Head of caudate nucleus (tissue), 42 donors: ENCODE measurements around the gene SEPTIN1.

Experiments
- DNase-seq, 42 donors: peaks; one replicate each; pipeline versions ENCODE4 v3.0.0 to v3.0.0-alpha.2; 2020 to 2021; ENCODE audit warnings: mixed read lengths in 7 of 42
- intact Hi-C: fragments of 100-400 bp; cut with DNase I; formaldehyde crosslinking; loops from one replicate; pipeline ENCODE4 v1.15.0; 2022

Gene SEPTIN1, protein sequence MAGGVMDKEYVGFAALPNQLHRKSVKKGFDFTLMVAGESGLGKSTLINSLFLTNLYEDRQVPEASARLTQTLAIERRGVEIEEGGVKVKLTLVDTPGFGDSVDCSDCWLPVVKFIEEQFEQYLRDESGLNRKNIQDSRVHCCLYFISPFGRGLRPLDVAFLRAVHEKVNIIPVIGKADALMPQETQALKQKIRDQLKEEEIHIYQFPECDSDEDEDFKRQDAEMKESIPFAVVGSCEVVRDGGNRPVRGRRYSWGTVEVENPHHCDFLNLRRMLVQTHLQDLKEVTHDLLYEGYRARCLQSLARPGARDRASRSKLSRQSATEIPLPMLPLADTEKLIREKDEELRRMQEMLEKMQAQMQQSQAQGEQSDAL

DNA sequence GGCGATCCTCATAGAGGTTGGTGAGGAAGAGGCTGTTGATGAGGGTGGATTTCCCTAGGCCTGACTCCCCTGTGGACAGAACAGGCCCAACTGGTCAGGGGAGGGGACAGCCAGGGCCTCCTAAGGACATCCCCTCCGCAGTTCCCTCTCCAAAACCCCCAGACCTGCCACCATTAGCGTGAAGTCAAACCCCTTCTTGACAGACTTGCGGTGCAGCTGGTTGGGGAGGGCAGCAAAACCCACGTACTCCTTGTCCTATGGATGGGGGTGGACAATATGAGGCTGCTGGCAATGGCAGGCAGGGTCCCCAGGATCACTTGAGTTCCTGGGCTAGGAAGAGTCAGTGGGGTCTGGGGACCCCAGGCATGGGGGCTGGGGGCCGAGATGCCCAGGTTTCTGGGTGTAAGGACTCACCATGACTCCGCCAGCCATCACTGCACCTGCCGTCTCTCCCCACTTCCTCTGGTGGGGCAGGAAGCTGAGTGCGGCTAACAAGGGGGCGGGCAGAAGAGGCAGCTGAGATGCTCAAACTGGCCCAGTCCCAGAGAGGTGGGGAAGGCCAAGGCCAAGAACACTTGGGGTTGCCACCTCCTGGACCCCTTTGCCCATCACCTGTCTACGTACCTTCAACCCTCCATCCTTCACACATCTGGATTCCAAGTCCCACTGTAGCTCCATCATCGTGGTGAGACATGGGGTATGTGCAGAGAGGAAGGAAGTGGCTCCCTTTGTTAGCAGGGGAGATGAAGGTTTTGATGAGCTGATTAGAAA is at the start of gene SEPTIN1:
Gene SEPTIN1 (minus strand): TSS at position 451 of the 771 bp plus-strand sequence. CDS start 19 bp downstream, at position 432.
- no peak for DNase-seq
- intact Hi-C loops, result no loop called here

DNA sequence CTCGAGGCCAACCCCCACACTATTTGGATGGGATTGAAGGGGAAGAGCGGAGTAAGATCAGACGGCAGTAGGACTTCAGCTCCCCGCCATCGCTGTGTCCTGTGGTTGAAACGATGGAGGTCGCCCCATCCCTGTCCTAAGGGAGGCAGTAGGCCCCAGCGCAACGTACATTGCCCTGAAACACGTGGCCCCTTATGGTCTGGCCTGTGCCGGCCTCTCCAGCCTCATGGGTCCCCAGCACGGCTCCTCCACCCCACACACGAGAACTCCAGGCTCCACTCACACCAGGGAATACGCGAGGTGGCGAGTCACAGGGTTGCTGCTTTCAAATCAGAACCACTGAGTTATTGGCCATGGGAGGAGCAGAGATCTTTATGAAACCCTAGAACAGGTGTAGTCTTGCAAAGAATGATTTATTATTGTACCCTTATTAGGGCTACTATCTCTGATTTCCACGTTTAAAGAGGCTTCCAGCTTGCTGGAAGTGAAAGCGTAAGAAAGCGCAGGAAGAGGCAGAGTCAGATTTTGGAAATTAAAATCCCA is 48.1 kb upstream of the SEPTIN1 start:
- intact Hi-C loops, result no loop called here
- DNase-seq, result peak in 9 of 42 donors; percentile 13 to 45 (median 30)

DNA sequence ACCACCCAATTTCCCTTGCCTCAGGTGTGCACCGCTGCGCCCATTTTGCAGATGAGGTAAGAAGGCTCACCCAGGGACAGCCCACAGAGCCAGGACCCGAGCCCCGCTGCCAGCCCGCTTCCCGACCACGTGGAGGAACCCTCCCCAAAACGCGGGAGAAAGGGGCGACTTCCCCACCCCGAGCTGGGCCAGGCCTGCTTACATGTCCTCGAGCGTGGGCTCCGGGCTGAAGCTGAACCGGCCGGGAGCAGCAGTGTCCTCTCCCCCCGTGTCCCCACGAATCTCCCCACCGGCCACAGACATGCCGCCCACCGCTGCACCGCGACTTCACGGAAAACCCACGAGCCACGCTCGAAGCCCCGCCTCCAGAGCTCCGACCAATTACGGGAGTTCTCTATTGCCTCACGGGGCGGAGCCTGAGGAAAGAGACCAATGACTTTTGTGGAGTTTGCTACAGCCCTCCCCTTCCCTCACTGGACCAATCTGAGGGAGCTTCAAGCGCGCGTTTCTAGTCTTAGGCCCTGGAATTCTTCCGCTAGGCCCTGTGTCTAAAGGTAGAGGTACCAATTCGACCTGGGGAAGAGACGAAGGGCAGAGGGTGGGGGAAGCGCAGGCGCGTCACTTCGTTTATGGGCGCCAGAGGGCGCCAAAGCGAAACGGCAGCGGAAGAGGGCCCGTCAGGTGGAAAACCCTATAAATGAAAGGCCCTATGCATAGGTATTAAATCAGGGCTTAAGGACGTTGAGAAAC is 47.5 kb upstream of the SEPTIN1 start, which contains the start of gene DCTPP1:
Gene DCTPP1 (minus strand): TSS at position 353 of the 750 bp plus-strand sequence. CDS start 50 bp downstream, at position 303.
- DNase-seq, result peak; percentile 87 to 99 (median 95)
- intact Hi-C loops, result no loop called here

DNA sequence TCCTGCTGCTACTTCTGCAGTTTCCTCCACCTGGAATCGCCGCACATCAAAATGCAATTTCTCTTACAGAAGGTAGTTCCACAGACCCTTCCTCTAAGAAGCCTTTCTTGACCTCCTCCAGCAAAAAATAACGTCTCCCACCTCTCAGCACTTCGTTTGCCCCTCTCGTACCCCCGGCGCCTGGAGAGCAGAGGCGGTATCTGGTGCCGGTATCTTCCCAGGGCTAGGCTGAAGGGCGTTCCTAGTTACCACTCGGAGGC is 47.0 kb upstream of the SEPTIN1 start:
- DNase-seq, result no peak
- intact Hi-C loops, result no loop called here

DNA sequence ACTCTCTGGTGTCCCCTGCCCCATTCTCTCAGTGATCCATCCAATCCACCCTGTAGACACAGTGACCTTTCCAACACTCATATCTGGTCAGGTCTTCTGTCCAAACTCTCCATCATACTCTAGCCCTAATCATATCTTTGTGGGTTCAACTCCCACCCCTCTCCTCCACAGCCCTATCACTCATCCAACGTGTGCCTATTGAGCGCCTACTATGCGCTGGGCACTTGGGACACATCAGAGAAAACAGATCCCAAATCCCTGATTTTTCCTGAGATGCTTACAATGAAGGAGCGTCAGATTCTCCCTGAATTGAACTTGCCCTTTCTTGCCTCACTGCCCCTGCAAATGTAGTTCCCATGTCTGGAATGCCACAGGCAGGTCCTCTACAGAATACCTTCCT is 45.7 kb upstream of the SEPTIN1 start:
- intact Hi-C loops, result no loop called here
- no peak for DNase-seq

DNA sequence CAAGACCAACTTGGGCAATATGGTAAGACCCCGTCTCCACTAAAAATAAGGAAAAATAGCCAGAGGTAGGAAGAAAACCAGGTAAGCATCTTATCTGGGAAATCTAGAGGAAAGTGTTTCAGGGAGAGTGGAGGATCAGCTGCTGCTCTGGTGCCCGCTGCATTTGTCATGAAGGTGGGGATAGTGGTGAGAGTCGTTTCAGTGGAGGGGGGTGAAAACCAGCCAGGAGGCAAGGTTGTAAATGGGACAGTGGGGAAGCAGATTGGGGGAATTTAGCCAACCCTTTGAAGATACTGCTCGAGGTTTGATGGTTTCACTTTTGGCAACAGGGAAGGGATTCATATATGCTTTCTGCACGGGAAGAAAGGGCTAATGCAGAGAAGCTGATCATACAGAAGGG is 38.6 kb upstream of the SEPTIN1 start:
- intact Hi-C loops, result no loop called here
- no peak for DNase-seq

DNA sequence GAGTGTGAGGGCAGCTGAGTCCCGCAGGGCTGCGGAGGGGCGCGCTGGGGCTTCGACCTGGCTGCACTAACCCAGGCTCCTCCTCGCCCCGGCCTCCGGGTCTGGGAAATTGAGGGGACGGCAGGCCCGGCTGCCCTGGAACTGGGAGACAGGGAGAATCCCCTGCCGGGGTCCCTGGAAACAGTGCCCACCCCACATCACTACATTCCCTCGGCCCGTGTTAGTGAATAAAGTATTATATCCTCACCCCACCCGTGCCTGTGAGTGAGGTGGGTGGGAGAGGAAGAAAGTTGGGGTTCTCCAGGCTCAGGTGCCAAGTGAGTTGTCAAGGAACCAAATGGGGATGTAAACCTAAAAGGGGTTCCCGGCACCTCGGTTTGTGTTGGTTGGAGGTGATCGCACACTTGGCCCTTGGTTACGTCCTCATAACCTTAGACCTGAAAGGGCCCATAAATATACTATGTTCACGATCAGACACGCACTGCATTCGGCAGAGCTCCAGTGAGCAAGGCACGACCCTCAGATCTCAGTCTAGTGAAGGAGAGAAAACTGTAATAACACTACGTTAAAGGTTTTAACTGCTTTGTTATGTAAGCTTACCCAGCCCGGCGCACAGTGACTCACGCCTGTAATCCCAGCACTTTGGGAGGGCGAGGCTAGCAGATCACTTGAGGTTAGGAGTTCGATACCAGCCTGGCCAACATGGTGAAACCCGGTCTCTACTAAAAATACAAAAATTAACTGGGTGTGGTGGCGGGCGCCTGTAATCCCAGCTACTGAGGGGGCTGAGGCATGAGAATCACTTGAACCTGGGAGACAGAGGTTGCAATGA is 36.2 kb upstream of the SEPTIN1 start:
- intact Hi-C loops, result no loop called here
- peak in 36 of 42 donors; percentile 24 to 79 (median 50) for DNase-seq

DNA sequence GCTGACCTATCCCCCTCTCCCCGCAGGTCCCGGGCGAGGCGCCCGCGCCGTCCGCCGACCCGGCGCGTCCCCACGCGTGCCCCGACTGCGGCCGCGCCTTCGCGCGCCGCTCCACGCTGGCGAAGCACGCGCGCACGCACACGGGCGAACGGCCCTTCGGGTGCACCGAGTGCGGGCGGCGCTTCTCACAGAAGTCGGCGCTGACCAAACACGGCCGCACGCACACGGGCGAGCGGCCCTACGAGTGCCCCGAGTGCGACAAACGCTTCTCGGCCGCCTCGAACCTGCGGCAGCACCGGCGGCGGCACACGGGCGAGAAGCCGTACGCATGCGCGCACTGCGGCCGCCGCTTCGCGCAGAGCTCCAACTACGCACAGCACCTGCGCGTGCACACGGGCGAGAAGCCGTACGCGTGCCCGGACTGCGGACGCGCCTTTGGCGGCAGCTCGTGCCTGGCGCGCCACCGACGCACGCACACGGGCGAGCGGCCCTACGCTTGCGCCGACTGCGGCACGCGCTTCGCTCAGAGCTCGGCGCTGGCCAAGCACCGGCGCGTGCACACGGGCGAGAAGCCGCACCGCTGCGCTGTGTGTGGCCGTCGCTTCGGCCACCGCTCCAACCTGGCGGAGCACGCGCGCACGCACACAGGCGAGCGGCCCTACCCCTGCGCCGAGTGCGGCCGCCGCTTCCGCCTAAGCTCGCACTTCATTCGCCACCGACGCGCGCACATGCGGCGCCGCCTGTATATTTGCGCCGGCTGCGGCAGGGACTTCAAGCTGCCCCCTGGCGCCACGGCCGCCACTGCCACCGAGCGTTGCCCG is 35.4 kb upstream of the SEPTIN1 start:
- intact Hi-C loops, result no loop called here

DNA sequence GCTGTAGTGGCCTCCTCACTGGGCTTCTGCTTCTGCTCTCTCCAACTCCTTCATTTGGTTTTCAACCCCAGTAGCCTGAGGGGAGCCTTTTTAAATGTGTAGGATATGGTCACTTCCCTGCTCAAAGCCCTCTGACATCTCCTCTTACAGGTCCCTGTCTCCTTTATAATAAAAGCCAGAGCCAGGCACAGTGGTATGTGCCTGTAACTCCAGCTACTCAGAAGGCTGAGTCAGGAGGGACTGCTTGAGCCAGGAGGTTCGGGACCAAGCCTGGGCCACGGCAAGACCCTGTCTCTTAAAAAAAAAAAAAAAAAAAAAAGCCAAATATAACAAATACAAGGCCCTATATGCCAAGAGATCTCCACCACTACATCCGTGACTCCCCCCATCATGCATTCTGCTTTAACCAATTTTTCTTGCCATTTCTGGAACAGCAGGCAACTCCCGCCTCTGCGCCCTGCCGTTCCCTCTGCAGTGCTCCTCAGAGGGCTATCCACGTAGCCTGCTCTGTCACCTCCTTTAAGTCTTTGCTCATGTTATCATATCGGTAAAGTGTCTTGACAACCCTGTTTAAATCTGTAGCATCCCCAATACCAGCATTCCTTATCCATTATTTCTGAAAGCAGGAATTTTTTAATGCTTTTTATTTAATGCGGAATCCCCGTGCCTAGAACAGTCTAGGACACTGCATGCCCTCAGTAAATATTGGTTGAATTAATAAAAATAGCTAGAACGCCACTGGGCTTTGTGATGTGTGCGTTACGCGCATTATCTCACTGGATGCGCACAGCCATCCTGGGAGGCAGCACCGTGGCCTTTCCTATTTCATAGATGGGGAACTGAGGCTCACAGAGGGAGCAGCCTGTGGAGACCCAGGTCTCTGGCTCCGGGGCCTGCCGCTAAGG is 34.5 kb upstream of the SEPTIN1 start:
- intact Hi-C loops, result no loop called here
- DNase-seq, result peak in 4 of 42 donors; percentile 17 to 60 (median 28)

More for the DNA sequence above, 35.4 kb upstream of the SEPTIN1 start:
- DNase-seq, result peak; percentile 33 to 89 (median 77)

DNA sequence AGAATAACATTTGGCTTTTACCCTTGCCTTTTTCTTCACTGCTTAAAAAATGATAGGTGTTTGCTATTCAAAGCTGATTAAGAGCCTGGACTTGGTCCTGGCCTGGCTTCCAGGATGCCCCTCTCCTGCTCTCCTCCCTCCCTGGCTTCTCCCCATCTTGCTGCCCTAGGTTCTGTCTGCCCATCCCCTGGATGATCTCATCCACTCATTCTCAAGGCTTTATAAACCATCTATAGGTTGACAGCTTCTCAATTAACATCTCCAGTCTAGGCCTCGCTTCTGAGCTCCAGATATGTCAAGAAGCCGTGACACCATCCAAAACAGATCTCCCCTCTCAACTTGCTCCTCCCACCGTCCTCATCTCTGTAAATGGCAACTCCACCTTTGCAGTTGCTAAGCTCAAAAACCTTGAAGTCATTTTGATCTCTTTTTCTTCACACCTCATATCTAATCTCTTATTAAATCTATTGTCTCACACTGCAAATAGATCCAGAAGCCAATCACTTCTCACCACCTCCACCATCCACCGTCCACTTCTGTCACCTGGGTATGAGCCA is 33.8 kb upstream of the SEPTIN1 start:
- intact Hi-C loops, result no loop called here

DNA sequence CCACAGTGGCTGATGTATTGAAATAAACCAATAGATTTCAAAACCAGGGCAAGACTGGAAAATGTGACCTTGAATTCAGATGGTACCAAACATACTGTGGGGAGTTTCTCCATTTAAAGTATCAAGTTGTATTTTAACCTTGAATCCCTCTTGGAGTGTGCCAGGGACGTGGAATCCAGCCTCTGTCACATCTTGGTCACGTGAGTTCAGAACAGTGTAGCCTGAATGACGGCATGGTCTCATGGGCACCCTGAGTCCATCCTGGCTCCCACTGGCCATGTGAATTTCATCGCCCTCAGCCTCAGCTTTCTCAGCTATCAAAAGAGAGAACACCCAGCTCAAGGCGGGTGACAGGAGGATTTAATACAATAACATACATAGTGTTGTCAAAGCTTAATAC is 31.8 kb upstream of the SEPTIN1 start:
- intact Hi-C loops, result no loop called here
- no peak for DNase-seq

More for the DNA sequence above, 33.8 kb upstream of the SEPTIN1 start:
- DNase-seq, result no peak

DNA sequence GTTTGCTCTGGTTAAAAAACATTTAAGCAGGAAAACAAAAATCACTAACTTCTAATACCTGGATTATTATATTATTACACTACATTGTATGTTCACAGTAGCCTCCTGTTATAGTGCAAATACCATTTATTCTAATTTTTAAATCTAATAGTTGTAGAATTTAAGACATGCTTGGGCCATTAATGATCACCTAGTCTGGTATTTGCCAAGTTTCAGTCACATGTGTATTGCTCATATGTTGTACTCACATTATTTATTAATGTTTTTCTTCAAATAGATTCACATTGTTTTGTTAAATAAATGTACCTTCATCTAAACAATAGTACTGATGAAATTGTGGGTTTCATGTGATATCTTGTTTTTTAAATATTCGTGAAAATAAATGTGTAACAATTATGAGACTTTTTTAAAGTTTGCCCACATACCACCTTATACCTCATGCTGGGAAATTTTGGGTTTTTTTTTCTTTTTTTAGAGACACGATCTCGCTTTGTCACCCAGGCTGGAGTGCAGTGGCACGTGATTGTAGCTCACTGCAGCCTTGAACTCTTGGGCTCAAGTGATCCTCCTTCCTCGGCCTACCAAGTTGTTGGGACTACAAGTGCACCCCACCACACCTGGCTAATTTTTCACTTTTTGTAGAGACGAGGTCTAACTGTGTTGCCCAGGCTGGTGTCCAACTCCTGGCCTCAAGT is 30.9 kb upstream of the SEPTIN1 start:
- intact Hi-C loops, result no loop called here
- no peak for DNase-seq

DNA sequence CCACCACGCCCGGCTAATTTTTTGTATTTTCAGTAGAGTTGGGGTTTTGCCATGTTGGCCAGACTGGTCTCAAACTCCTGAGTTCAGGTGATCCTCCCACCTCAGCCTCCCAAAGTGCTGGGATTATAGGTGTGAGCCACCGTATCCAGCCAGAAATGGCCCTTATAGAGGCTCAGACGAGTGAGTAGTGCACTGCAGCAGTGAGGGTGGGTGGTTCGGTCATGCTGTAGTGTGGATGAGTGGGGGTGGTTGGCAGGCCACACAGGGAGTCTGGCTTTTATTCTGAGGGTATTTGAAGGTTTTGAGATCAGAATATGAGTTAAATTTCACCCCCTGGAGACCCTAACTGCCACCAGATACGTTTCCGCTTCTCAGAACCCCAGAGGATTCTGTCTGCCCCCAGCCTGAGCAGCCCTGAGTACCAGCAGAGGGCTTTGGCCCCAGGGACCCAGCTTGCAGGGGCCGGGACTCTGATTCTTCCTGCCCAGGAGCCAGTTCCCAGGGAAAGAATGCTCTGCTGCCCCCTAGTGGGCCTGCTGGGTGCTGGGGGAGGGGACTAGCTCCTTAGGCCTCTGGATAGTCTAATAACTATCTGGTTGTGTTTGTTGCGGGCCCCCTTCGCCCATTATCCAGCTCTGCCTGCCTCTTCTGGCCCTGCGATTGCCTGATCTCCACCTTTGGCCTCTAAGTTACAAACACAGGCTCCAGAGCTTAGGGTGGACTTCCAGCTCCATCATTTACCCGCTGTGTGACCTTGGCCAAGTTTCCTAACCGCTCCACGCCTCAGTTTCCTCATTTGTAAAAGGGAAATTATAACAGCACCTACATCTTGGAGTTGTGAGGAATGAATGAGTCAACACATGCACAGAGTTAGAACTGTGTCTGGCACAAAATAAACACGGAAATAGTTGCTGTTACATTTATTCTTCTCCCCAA is 27.0 kb upstream of the SEPTIN1 start:
- peak; percentile 80 to 98 (median 94) for DNase-seq
- intact Hi-C loops, result loop anchor here (5.0 kb wide), 1 partner anchor 52 kb away; the partner anchor contains the start of gene CD2BP2

DNA sequence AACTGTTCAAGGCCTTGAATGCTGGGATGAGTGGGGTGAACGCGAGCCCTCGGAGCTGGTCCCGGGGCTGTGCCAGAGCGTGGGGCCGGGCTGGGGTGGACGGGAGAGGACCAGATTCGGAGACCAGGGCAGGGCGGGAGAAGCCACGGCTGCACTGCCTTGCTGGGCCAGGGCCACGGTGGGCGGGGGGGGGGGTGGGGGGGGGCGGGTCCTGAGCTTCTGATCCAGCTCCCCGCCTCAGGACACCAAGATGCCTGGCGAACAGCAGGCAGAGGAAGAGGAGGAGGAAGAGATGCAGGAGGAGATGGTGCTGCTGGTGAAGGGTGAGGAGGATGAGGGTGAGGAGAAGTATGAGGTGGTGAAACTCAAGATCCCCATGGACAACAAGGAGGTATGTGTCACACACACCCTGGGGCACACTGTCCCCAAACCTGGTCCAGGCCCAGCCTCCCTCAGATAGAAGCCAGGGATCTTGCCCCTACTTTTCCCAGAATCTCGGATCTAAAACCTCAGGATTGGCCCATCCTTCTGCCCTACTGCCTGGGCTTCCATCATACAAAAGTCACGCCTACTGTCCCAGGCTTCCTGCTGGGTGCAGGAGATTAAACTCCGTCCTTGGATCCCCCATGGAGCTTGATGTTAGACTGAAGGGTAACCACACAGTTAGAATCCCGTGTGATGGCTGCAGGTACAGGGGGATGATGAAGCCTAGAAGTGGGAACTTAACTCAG is 25.6 kb upstream of the SEPTIN1 start:
- intact Hi-C loops, result loop anchor here (5.0 kb wide), 1 partner anchor 51 kb away; the partner anchor contains the start of gene CD2BP2
- no peak for DNase-seq
